ENCODE measurements around the gene LTBP3. TPM values are rescaled to one million over a fixed set of nuclear protein-coding genes. Genes with fewer than 3 reads are reported as not detected.

The LTBP3 gene
- total RNA-seq, 2 experiments from 2014 or later = 11.2 to 13.8 TPM

DNA sequence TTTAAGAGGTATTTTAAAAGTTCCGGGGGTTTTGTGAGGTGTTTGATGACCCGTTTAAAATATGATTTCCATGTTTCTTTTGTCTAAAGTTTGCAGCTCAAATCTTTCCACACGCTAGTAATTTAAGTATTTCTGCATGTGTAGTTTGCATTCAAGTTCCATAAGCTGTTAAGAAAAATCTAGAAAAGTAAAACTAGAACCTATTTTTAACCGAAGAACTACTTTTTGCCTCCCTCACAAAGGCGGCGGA lies 59.5 kb downstream of the LTBP3 start:
- Histone ChIP-seq H3K4me2 (ENCODE audit: low read length) (peak overlapping the region; percentile 98), H3K36me3 (ENCODE audit: insufficient read depth, low read length) (peaks cover 47% of the 10 kb centered on the region), H4K20me1 (ENCODE audit: insufficient read depth, low read length) (peaks cover 44% of the 10 kb centered on the region), H3K27ac (ENCODE audit: low read depth, low read length, poor library complexity, severe bottlenecking) (peak overlapping the region; percentile 98), H3K79me2 (ENCODE audit: insufficient read depth, low read depth, low read length) (peaks cover 84% of the 10 kb centered on the region), H3K4me3 (ENCODE audit: low read depth, low read length, poor library complexity, severe bottlenecking) (peak overlapping the region; percentile 79), H2AFZ (ENCODE audit: low read length) (peak overlapping the region; percentile 65; the same call in 1 of the 2 replicates), H3K4me1 (ENCODE audit: insufficient read depth, low read length, poor library complexity, severe bottlenecking) (peaks cover 39% of the 10 kb centered on the region), H3K9me2 (ENCODE audit: insufficient read depth, low read length) (no peaks in the 10 kb centered on the region), H3K9me3 (ENCODE audit: low read length) (no peaks in the 10 kb centered on the region)
- intact Hi-C loops (cut with micrococcal nuclease; ENCODE audit: unreplicated experiment) = no loop called here
- TF ChIP-seq, protein P1, sequence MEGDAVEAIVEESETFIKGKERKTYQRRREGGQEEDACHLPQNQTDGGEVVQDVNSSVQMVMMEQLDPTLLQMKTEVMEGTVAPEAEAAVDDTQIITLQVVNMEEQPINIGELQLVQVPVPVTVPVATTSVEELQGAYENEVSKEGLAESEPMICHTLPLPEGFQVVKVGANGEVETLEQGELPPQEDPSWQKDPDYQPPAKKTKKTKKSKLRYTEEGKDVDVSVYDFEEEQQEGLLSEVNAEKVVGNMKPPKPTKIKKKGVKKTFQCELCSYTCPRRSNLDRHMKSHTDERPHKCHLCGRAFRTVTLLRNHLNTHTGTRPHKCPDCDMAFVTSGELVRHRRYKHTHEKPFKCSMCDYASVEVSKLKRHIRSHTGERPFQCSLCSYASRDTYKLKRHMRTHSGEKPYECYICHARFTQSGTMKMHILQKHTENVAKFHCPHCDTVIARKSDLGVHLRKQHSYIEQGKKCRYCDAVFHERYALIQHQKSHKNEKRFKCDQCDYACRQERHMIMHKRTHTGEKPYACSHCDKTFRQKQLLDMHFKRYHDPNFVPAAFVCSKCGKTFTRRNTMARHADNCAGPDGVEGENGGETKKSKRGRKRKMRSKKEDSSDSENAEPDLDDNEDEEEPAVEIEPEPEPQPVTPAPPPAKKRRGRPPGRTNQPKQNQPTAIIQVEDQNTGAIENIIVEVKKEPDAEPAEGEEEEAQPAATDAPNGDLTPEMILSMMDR (conservative IDR thresholded peaks at IDR 0.05; ENCODE audit: low read length) = no peak
- ChIA-PET CTCF (ENCODE audit: unreplicated experiment) (interaction anchor here (1.5 to 2.1 kb wide), 2 partner anchors 28 to 79 kb away, joined by 4 to 5 read pairs; no protein-coding TSS in a partner anchor), POLR2A (interaction anchor here (0.6 to 7.8 kb wide), 17 partner anchors 9 to 361 kb away, joined by 3 to 237 read pairs (median 8); partner anchors contain the start of gene NEAT1)
- BruUV-seq (replicated peaks) = no TSS peak
- DNase-seq (ENCODE audit: low spot score) = no peak

DNA sequence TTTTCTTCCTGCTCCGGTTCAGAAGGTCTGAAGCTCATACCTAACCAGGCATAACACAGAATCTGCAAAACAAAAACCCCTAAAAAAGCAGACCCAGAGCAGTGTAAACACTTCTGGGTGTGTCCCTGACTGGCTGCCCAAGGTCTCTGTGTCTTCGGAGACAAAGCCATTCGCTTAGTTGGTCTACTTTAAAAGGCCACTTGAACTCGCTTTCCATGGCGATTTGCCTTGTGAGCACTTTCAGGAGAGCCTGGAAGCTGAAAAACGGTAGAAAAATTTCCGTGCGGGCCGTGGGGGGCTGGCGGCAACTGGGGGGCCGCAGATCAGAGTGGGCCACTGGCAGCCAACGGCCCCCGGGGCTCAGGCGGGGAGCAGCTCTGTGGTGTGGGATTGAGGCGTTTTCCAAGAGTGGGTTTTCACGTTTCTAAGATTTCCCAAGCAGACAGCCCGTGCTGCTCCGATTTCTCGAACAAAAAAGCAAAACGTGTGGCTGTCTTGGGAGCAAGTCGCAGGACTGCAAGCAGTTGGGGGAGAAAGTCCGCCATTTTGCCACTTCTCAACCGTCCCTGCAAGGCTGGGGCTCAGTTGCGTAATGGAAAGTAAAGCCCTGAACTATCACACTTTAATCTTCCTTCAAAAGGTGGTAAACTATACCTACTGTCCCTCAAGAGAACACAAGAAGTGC lies 60.0 kb downstream of the LTBP3 start:
- H3K27ac ChIP-seq (ENCODE audit: low read depth, low read length, poor library complexity, severe bottlenecking) = peak overlapping the region; percentile 98
- POLR2A ChIA-PET = interaction anchor here (0.6 to 7.8 kb wide), 23 partner anchors 9 to 1431 kb away, joined by 3 to 237 read pairs (median 4); partner anchors contain the start of genes NEAT1 and TM7SF2
- H2AFZ ChIP-seq (ENCODE audit: low read length) = peak overlapping the region; percentile 65; the same call in 1 of the 2 replicates
- H3K36me3 ChIP-seq (ENCODE audit: insufficient read depth, low read length) = peaks cover 43% of the 10 kb centered on the region
- peak overlapping the region; percentile 79 for H3K4me3 ChIP-seq (ENCODE audit: low read depth, low read length, poor library complexity, severe bottlenecking)
- no peaks in the 10 kb centered on the region for H3K9me2 ChIP-seq (ENCODE audit: insufficient read depth, low read length)
- no peaks in the 10 kb centered on the region for H3K9me3 ChIP-seq (ENCODE audit: low read length)
- CTCF ChIA-PET (ENCODE audit: unreplicated experiment) = interaction anchor here (1.4 to 2.1 kb wide), 3 partner anchors 11 to 79 kb away, joined by 3 to 5 read pairs (median 4); no protein-coding TSS in a partner anchor
- intact Hi-C loops (cut with micrococcal nuclease; ENCODE audit: unreplicated experiment) = no loop called here
- DNase-seq (ENCODE audit: low spot score) = peak; percentile 87
- peak overlapping the region; percentile 98 for H3K4me2 ChIP-seq (ENCODE audit: low read length)
- peaks cover 39% of the 10 kb centered on the region for H4K20me1 ChIP-seq (ENCODE audit: insufficient read depth, low read length)
- H3K4me1 ChIP-seq (ENCODE audit: insufficient read depth, low read length, poor library complexity, severe bottlenecking) = peaks cover 44% of the 10 kb centered on the region
- H3K79me2 ChIP-seq (ENCODE audit: insufficient read depth, low read depth, low read length) = peaks cover 79% of the 10 kb centered on the region
- TF ChIP-seq EZH2phosphoT487 (IDR thresholded peaks at IDR 0.05; ENCODE audit: borderline replicate concordance, low read depth, low read length) = no peak
- BruUV-seq (replicated peaks) = TSS peak; percentile 64

DNA sequence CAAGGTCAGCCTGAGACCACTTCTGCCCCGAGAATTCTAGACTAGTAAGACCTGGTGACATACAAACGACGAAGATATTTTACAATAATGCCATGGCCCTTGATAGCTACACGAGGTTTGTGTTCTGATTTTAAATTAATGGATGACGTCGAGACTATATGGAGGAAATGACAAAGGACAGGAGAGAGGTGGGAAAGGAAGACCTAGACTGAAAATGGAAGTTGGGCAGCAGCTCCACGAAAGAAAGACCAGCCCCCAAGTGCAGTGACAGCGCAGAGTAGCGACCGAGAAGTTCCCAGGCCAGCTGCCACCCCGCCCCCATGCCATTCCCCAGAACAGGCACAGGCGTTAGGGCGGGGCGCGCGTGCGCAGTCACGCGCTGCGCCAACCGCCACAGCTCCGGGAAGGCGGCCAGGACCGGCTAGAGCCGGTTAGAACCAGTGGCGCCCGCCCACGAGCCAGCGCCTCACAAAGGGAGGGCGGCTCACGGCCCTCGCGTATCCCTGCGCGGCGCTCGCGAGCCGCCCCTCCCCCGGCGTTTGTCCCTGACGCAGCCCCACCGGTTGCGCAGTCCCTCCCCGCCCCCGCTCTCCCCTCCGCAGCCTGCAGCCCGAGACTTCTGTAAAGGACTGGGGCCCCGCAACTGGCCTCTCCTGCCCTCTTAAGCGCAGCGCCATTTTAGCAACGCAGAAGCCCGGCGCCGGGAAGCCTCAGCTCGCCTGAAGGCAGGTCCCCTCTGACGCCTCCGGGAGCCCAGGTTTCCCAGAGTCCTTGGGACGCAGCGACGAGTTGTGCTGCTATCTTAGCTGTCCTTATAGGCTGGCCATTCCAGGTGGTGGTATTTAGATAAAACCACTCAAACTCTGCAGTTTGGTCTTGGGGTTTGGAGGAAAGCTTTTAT lies 60.8 kb downstream of the LTBP3 start:
- ChIA-PET POLR2A (interaction anchor here (0.5 to 7.8 kb wide), 19 partner anchors 9 to 1432 kb away, joined by 3 to 237 read pairs (median 4); partner anchors contain the start of genes NEAT1 and TM7SF2), CTCF (ENCODE audit: unreplicated experiment) (interaction anchor here (1.0 to 2.1 kb wide), 4 partner anchors 9 to 78 kb away, joined by 3 to 5 read pairs (median 3); no protein-coding TSS in a partner anchor)
- H3K4me2 ChIP-seq (ENCODE audit: low read length) = peak overlapping the region; percentile 98
- peak; percentile 99 for DNase-seq (ENCODE audit: low spot score)
- H3K4me1 ChIP-seq (ENCODE audit: insufficient read depth, low read length, poor library complexity, severe bottlenecking) = peaks cover 52% of the 10 kb centered on the region
- peak overlapping the region; percentile 79 for H3K4me3 ChIP-seq (ENCODE audit: low read depth, low read length, poor library complexity, severe bottlenecking)
- intact Hi-C loops (cut with micrococcal nuclease; ENCODE audit: unreplicated experiment) = loop anchor here (1.0 to 2.0 kb wide), 3 partner anchors 20 to 75 kb away; partner anchors contain the start of gene NEAT1
- peak overlapping the region; percentile 98 for H3K27ac ChIP-seq (ENCODE audit: low read depth, low read length, poor library complexity, severe bottlenecking)
- no peaks in the 10 kb centered on the region for H3K9me3 ChIP-seq (ENCODE audit: low read length)
- H2AFZ ChIP-seq (ENCODE audit: low read length) = no peak overlapping the region
- no TSS peak for BruUV-seq (replicated peaks)
- TF ChIP-seq, protein P1 (conservative IDR thresholded peaks at IDR 0.05; ENCODE audit: low read length) = no peak
- no peak for TF ChIP-seq EZH2phosphoT487 (IDR thresholded peaks at IDR 0.05; ENCODE audit: borderline replicate concordance, low read depth, low read length)
- H3K9me2 ChIP-seq (ENCODE audit: insufficient read depth, low read length) = no peaks in the 10 kb centered on the region
- H3K79me2 ChIP-seq (ENCODE audit: insufficient read depth, low read depth, low read length) = peaks cover 71% of the 10 kb centered on the region
- H4K20me1 ChIP-seq (ENCODE audit: insufficient read depth, low read length) = peaks cover 31% of the 10 kb centered on the region
- peaks cover 35% of the 10 kb centered on the region for H3K36me3 ChIP-seq (ENCODE audit: insufficient read depth, low read length)

All from OCI-LY7 (cell line).